GM04504 (cell line): ENCODE measurements around the gene CC2D1A.
A peak's percentile ranks its signal among the peaks of the same experiment; 100 is the strongest.

Source experiments
- DNase-seq: peaks from one replicate; pipeline ENCODE4 v3.0.0-alpha.2; 2012; ENCODE audit warnings: low read depth

The CC2D1A gene

GRCh38 chr19:13937479-13938300 is 31.7 kb downstream of the CC2D1A start:
- no peak for DNase-seq

- peak; percentile 68 for DNase-seq
Observed at GRCh38 chr19:13938301-13939064, 32.5 kb downstream of the CC2D1A start, which contains the start of gene PODNL1. TSS of gene PODNL1 (minus strand) at chr19:13938417. CDS start at chr19:13938181, 236 bp downstream.

- no peak for DNase-seq
Observed at GRCh38 chr19:13942023-13942684, 36.2 kb downstream of the CC2D1A start.

GRCh38 chr19:13946414-13946813 is 40.4 kb downstream of the CC2D1A start:
- DNase-seq, result no peak

GRCh38 chr19:13951043-13951442 is 45.0 kb downstream of the CC2D1A start:
- no peak for DNase-seq

GRCh38 chr19:13951799-13952153 is 45.8 kb downstream of the CC2D1A start:
- DNase-seq, result no peak

- DNase-seq, result peak; percentile 99
Observed at GRCh38 chr19:13952154-13952930, 46.3 kb downstream of the CC2D1A start, which contains the start of gene DCAF15. TSS of gene DCAF15 (plus strand) at chr19:13952509. CDS start at chr19:13952513, 4 bp downstream.

- DNase-seq, result peak; percentile 52
Observed at GRCh38 chr19:13952931-13953531, 47.0 kb downstream of the CC2D1A start.

GRCh38 chr19:13954185-13954584 is 48.2 kb downstream of the CC2D1A start:
- no peak for DNase-seq

GRCh38 chr19:13955662-13956364 is 49.8 kb downstream of the CC2D1A start:
- DNase-seq, result no peak

GRCh38 chr19:13956365-13956744 is 50.4 kb downstream of the CC2D1A start:
- DNase-seq, result no peak

- DNase-seq, result no peak
Observed at GRCh38 chr19:13957051-13957450, 51.0 kb downstream of the CC2D1A start.

GRCh38 chr19:13958043-13958442 is 52.0 kb downstream of the CC2D1A start:
- DNase-seq, result no peak

- DNase-seq, result no peak
Observed at GRCh38 chr19:13959141-13959961, 53.4 kb downstream of the CC2D1A start.

- no peak for DNase-seq
Observed at GRCh38 chr19:13959962-13960862, 54.2 kb downstream of the CC2D1A start.

GRCh38 chr19:13960863-13961784 is 55.1 kb downstream of the CC2D1A start:
- DNase-seq, result no peak

GRCh38 chr19:13961826-13962698 is 56.1 kb downstream of the CC2D1A start:
- no peak for DNase-seq
